GM04504 (cell line): ENCODE data around the gene IL7R.
"Not testable (repeated sequence)": the region's sequence is repeated elsewhere in the genome, so short reads cannot be mapped to it uniquely, and the experiment has no call there.

Experiments used
- DNase-seq: peaks from one replicate; pipeline ENCODE4 v3.0.0-alpha.2; 2012; ENCODE audit warnings: low read depth

IL7R gene

DNA sequence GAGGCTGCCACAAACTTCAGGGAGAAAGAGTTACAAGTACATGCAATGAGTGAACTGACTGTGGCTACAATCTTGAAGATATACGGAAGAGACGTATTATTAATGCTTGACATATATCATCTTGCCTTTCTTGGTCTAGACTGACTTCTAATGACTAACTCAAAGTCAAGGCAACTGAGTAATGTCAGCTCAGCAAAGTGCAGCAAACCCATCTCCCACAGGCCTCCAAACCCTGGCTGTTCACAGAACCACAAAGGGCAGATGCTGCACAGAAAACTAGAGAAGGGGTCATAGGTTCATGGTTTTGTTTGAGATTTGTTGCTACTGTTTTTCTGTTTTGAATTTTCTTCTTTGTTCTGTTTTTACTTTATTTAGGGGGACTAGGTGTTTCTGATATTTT, 21.0 kb downstream of the IL7R start:
- DNase-seq, result no peak

DNA sequence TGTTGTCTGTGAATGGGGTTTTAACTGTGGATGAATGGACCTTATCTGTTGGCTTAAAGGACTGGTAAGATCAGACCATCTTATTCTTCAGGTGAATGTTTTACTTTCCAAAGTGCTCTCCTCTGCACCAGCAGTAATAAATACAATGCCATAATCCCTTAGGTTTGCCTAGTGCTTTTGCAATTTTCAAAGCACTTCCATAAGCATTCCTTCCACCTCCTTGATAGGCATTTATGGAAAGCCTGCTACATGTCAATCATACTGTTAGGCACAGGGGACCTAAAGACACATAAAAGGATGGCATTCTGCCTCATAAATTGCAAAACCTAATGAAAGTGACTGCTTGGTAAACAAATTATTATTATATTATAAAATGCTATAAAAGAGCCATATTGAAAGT, 21.4 kb downstream of the IL7R start:
- DNase-seq, result no peak

DNA sequence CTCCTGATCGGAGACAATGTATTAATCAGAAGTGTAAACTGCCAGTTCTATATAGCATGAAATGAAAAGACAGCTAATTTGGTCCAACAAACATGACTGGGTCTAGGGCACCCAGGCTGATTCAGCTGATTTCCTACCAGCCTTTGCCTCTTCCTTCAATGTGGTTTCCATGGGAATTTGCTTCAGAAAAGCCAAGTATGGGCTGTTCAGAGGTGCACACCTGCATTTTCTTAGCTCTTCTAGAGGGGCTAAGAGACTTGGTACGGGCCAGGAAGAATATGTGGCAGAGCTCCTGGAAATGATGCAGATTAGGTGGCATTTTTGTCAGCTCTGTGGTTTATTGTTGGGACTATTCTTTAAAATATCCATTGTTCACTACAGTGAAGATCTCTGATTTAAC, 22.4 kb downstream of the IL7R start:
- DNase-seq, result no peak

- no peak for DNase-seq
Observed at GRCh38 chr5:35879649-35880048, 23.0 kb downstream of the IL7R start.

DNA sequence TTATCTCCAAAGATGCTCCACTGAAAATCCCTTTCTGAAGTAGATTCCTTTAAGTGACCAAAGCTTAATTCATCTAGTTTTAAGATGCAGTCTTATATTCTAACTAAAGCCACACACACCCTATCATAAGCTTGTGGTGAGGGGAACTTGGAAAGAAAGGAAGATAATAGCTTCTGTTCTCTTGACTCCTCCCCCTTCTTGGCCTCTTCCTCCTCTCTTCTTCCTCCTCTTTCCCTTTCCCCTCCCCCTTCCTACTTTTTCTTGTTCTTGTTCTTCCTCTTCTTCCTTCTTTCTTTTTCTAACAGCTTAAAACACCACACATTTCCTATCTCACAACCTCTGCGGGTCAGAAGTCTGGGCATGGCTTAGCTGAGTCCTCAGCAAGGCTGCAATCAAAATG, 23.5 kb downstream of the IL7R start:
- no peak for DNase-seq

GRCh38 chr5:35881758-35882157, 25.1 kb downstream of the IL7R start:
- DNase-seq, result no peak

DNA sequence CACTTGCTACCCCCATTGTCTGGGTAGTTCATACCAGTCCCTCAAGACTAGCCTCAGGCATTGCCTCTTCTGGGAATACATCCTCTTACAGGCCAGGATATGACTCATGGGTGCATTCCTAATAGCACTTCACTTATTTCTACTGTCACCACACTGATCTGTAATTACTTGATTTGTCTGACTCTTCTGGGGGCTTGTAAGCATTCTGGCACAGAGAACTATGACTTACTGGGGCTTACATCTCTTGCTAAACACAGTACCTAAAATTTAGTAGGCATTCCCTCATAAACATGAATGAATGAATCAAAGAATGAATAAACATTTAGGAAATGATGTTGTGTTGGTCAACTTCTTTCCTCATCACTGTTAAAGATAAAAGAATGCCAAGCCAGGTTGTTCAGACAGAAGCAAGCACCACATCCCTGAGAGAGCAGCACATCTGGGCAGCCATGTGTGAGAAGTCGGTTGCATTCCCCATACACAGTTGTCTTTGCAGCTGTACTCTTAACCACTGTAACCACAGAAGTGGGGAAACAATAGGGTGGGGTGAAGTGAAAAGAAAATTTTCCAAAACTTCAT, 27.6 kb downstream of the IL7R start:
- DNase-seq, result peak; percentile 82

DNA sequence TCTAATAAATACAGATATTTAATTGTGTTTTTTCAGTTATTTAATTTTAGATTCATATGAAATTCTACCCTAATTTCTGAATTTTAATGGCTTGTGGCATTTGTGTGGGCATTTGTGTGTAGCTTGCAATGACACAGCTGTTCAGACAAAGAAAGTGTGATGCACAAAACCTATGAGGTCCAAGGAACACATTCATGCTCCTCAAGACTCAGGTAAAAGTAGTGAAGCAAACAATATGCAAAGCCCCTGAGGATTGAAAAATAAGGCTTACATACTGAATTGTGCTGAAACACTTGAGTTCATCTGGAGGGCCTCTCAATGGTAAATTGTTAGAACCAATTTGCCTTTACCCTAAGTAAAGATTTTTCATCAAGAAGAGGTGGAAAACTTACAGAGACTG, 28.1 kb downstream of the IL7R start:
- DNase-seq, result no peak

DNA sequence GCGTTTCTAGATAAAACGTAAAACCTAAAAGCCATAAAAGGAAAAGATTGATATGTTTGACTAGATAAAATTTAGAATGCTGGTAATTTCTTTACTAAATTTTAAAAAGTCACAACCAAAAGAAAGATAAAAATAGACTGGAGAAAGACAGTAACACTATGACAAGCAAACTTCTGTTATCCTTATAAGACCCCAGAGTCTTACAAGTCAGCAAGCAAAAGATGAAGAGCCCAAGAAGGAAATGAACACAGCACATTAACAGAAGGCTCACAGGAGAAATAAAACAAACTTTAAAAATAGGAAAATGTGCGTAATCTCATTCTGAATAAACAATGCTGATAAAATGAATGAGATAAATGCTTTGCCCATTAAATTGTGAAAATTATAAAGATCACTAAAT, 29.7 kb downstream of the IL7R start:
- DNase-seq, result no peak

- DNase-seq, result no peak
Observed at GRCh38 chr5:35887321-35888100, 30.8 kb downstream of the IL7R start.

GRCh38 chr5:35890021-35891020, 33.6 kb downstream of the IL7R start:
- no peak for DNase-seq

DNA sequence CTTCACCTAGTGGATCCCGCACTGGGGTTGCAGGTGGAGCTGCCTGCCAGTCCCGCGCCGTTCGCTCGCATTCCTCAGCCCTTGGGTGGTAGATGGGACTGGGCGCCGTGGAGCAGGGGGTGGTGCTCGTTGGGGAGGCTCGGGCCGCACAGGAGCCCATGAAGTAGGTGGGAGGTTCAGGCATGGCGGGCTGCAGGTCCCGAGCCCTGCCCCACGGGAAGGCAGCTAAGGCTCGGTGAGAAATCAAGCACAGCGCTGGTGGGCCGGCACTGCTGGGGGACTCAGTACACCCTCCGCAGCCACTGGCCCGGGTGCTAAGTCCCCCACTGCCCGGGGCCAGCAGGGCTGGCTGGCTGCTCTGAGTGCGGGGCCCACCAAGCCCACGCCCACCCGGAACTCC, 36.1 kb downstream of the IL7R start:
- not testable (repeated sequence) for DNase-seq

DNA sequence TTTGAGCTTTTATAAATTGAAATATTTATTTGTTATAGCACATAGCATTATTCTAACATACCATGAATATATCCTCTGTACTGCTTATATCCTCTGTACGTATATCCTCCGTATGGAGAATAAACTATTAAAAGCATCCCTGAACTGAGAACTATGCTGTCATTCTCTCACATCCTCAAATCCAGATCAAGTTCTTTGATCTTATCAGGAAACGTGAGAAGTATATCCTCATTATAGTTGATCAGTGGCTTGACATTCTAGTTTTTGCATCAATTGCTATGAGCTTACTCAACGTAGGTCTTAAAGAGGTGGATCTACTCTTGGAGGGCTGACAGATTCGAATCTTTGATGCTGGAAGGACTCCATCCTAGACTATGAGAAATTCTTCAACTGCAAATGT, 37.4 kb downstream of the IL7R start:
- no peak for DNase-seq

GRCh38 chr5:35898952-35899660, 42.4 kb downstream of the IL7R start:
- DNase-seq, result no peak

GRCh38 chr5:35899800-35900199, 43.1 kb downstream of the IL7R start:
- no peak for DNase-seq

- DNase-seq, result no peak
Observed at GRCh38 chr5:35900972-35901695, 44.4 kb downstream of the IL7R start.

- DNase-seq, result no peak
Observed at GRCh38 chr5:35902046-35902672, 45.5 kb downstream of the IL7R start.

DNA sequence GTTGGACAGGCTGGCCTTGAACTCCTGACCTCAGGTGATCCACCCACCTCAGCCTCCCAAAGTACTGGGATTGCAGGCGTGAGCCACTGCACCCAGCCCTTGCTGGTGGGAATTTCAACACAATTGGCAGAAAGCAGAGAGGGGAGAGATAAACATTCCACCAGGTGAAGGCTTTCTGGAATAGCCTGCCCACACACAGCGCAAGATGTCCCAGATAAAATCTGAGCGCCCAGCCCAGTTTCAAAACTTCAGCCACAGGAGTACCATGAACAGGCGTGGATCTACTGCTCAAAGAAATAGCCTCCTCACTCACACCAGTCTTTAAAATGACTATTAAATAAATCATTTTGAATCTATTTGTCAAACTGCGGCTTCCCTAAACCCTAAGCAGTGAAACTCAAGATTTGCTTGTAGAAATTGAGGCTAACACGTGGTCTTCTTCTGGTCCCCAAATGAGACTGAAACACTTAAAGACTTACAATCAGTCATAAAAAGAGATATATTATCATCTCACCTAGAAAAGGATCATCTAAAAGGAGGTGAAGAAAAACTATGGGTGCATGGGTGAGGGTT, 47.0 kb downstream of the IL7R start:
- DNase-seq, result no peak

- no peak for DNase-seq
Observed at GRCh38 chr5:35904443-35905132, 47.9 kb downstream of the IL7R start.

DNA sequence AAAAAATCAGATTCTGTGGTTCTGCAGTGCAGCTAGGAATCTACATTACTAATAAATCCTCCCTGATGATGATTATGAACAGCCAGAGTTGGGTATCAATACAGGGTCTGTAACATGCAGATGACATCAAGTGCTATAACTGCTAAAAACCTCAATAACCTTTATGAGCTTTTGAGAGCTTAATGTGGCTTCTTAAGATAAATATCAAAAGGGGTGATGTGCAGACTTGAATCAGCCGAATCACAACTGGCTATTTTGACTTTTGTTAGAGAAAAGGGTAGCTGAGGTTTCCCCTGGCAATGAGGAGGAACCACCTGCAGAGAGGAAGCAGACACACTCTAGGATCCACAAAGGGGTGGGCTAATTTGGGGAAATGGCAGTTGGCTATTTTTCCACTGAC, 51.5 kb downstream of the IL7R start:
- DNase-seq, result no peak
